ENCODE data around the gene MTHFD2L.
"Not testable (repeated sequence)": the region's sequence is repeated elsewhere in the genome, so short reads cannot be mapped to it uniquely, and the experiment has no call there.

The MTHFD2L gene

DNA sequence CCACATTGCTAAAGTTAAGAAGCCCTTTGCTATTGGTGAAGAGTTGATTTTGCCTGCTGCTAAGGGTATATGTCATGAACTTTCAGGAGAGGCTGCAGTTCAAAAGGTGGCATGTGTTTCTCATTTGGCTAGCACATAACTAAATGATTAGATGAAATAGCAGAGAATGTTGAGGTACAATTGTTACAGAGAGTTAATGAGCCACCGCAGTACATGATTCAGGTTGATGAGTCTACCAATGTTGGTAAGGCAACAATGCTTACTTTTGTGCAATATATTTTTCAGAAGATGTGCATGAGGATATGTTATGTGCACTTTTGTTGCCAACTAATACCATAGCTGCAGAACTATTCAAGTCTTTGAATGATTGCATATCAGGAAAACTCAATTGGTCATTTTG, 37.8 kb upstream of the MTHFD2L start:
- TF ChIP-seq, protein P1, sequence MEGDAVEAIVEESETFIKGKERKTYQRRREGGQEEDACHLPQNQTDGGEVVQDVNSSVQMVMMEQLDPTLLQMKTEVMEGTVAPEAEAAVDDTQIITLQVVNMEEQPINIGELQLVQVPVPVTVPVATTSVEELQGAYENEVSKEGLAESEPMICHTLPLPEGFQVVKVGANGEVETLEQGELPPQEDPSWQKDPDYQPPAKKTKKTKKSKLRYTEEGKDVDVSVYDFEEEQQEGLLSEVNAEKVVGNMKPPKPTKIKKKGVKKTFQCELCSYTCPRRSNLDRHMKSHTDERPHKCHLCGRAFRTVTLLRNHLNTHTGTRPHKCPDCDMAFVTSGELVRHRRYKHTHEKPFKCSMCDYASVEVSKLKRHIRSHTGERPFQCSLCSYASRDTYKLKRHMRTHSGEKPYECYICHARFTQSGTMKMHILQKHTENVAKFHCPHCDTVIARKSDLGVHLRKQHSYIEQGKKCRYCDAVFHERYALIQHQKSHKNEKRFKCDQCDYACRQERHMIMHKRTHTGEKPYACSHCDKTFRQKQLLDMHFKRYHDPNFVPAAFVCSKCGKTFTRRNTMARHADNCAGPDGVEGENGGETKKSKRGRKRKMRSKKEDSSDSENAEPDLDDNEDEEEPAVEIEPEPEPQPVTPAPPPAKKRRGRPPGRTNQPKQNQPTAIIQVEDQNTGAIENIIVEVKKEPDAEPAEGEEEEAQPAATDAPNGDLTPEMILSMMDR (IDR thresholded peaks at IDR 0.05; ENCODE audit: borderline replicate concordance, control extremely low read depth, extremely low read depth, insufficient read depth, missing control alignments): no peak
- in situ Hi-C loops (cut with MboI; ENCODE audit: low sequenced_read_pairs, unreplicated experiment): no loop called here
- DNase-seq (ENCODE audit: low spot score): no peak

DNA sequence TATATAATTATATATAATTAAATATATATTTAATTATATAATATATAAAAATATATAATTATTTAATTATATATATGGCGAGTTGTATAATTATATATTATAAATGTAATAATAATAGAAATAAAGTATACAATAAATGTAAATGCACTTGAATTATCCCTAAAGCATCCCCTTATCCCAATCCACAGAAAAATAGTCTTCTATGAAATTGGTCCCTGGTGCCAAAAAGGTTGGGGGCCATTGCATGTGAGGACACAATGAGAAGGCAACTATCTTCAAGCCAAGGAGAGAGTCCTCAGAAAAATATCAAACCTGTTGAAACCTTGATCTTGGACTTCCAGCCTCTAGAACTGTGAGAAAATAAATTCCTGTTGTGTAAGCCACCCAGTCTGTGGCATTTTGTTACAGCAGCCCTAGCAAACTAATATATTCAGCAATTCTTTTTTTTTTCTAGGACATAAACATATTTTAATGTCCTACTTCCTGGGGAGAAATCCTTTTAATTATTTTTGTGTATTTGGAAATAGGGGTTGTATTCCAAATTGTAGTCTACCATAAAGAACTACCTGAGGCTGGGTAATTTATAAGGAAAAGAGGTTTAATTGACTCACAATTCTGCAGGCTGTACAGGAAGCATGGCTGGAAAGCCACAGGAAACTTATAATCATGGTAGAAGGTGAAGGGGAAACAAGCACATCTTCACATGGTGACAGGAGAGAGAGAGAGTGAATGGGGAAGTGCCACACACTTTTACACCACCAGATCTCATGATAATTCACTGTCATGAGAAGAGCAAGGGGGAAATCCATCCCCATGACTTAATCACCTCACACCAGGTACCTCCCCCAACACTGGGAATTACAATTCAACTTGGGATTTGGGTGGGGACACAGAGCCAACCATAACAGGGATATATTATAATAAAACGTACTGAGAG, 36.0 kb upstream of the MTHFD2L start:
- no peak for DNase-seq (ENCODE audit: low spot score)
- TF ChIP-seq, protein P1 (IDR thresholded peaks at IDR 0.05; ENCODE audit: borderline replicate concordance, control extremely low read depth, extremely low read depth, insufficient read depth, missing control alignments): no peak
- in situ Hi-C loops (cut with MboI; ENCODE audit: low sequenced_read_pairs, unreplicated experiment): no loop called here

DNA sequence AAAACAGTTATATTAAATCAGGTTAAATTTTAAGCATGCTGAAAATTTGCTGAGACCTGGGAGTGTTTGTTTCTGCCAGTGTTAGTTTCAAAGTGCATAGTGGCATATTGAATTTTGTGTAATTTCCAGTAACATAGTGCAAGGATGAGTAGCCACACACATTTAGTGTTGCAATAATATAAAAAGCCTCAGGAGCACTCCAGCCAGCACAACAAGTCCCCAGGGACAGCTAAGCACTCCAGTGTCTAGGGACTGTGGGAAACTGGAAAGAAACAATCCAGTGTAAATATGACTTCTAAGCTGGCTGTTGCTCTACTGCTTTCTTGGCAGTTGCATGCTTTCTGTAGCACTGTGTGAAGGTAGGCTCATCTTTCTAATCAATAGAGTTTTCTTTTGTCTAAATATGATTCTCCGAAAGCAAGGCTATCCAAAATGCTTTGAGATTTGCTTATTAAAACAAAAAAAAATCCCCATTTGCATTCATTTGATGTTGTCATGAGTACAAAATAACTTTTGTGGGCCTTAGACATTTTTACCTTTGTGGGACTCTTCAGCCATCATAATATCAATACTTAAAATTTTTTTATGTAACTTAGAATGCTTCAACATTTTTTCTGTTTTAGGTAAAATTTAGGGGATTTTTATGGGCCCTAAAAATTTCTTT, 34.7 kb upstream of the MTHFD2L start:
- DNase-seq (ENCODE audit: low spot score): no peak

DNA sequence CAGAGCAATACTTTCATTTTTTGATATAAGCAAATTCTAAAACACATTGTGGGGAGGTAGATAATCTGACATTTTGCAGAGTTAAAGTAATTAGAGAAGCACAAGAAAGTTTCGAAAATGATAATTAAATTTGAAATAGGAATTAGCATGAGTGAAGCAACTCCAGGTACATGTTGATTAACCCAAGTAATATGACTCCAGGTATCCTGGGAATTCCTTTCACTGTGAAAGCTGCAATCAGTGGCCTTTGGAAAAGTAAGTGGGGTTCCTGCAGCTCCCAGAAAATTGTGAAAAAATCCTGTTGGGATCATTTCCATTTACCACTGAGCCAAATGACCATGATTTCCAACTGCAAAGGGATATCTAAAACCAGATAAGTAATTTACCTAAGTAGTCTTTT, 32.9 kb upstream of the MTHFD2L start:
- in situ Hi-C loops (cut with MboI; ENCODE audit: low sequenced_read_pairs, unreplicated experiment): no loop called here
- DNase-seq (ENCODE audit: low spot score): no peak
- TF ChIP-seq, protein P1 (IDR thresholded peaks at IDR 0.05; ENCODE audit: borderline replicate concordance, control extremely low read depth, extremely low read depth, insufficient read depth, missing control alignments): no peak

More for the DNA sequence above, 34.7 kb upstream of the MTHFD2L start:
- TF ChIP-seq, protein P1 (IDR thresholded peaks at IDR 0.05; ENCODE audit: borderline replicate concordance, control extremely low read depth, extremely low read depth, insufficient read depth, missing control alignments): no peak
- in situ Hi-C loops (cut with MboI; ENCODE audit: low sequenced_read_pairs, unreplicated experiment): no loop called here

DNA sequence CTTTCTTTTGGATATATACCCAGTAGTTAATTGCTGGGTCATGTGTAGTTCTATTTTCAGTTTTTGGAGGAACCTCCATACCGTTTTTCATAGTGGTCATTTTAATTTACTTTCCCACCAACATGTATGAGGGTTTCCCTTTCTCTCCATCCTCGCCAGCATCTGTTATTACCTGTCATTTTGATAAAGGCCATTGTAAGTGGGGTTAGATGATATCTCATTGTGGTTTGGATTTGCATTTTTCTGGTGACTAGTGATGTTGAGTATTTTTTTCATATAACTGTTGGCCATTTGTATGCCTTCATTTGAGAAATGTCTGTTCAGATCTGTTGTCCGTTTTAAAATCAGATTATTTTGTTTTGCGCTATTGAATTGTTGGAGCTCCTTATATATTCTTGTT, 30.2 kb upstream of the MTHFD2L start:
- in situ Hi-C loops (cut with MboI; ENCODE audit: low sequenced_read_pairs, unreplicated experiment): no loop called here
- TF ChIP-seq, protein P1 (IDR thresholded peaks at IDR 0.05; ENCODE audit: borderline replicate concordance, control extremely low read depth, extremely low read depth, insufficient read depth, missing control alignments): no peak
- no peak for DNase-seq (ENCODE audit: low spot score)

DNA sequence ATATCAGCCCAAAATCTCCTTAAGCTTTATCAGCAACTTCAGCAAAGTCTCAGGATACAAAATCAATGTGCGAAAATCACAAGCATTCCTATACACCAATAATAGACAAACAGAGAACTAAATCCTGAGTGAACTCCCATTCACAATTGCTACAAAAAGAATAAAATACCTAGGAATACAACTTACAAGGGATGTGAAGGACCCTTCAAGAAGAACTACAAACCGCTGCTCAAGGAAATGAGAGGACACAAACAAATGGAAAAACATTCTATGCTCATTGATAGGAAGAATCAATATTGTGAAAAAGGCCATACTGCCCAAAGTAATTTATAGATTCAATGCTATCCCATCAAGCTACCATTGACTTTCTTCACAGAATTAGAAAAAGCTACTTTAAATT, 27.1 kb upstream of the MTHFD2L start:
- in situ Hi-C loops (cut with MboI; ENCODE audit: low sequenced_read_pairs, unreplicated experiment): loop anchor here (10.0 kb wide), 1 partner anchor 466 kb away; no protein-coding TSS in a partner anchor
- not testable (repeated sequence) for DNase-seq (ENCODE audit: low spot score)

DNA sequence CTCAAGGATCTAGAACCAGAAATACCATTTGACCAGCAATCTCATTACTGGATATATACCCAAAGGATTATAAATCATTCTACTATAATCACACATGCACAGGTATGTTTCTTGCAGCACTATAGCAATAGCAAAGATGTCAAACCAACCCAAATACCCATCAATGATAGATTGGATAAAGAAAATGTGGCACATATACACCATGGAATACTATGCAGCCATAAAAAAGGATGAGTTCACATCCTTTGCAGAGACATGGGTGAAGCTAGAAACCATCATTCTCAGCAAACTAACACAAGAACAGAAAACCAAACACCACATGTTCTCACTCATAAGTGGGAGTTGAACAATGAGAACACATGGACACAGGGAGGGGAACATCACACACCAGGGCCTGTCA, 25.7 kb upstream of the MTHFD2L start:
- in situ Hi-C loops (cut with MboI; ENCODE audit: low sequenced_read_pairs, unreplicated experiment): loop anchor here (10.0 kb wide), 1 partner anchor 467 kb away; no protein-coding TSS in a partner anchor
- DNase-seq (ENCODE audit: low spot score): not testable (repeated sequence)

All from GM13976 (cell line).